ENCODE measurements around the gene RAB15.

Gene RAB15

DNA sequence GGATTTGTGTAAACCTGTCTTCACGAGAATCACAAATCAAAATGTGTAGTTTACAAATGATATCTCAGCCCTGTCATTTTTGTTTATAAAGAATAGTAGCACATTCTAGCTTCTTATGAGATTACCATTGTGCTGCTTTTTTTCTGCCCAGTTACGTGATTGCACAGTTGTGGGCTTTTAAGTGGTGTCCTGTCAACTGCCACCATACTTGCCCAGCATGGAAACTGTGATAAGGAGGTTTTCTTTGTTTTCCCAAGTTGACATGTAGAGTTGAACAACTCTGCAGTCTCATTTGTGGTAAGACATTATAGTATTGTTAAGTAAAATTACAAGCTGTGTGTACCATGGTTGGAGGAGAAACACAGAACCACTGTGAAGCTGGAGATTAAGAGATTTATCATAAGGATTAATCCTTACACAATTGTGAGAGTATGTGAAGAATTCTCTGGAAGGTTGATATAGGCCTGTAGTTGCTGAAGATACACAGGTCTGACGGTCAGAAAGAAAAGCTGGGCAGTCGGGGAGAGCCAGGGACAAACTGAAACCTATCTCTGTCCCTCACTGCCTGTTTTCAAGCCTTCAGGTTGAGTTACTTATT lies 45.6 kb downstream of the RAB15 start:
- Histone ChIP-seq H3K36me3 (peaks cover 31% of the 10 kb centered on the region), H3K27ac (no peak overlapping the region), H3K4me3 (ENCODE audit: low read depth, low read length) (no peak overlapping the region), H3K27me3 (ENCODE audit: insufficient read depth, low read depth, severe bottlenecking) (no peaks in the 10 kb centered on the region), H3K9me3 (ENCODE audit: severe bottlenecking) (no peaks in the 10 kb centered on the region)
- TF ChIP-seq, protein P1, sequence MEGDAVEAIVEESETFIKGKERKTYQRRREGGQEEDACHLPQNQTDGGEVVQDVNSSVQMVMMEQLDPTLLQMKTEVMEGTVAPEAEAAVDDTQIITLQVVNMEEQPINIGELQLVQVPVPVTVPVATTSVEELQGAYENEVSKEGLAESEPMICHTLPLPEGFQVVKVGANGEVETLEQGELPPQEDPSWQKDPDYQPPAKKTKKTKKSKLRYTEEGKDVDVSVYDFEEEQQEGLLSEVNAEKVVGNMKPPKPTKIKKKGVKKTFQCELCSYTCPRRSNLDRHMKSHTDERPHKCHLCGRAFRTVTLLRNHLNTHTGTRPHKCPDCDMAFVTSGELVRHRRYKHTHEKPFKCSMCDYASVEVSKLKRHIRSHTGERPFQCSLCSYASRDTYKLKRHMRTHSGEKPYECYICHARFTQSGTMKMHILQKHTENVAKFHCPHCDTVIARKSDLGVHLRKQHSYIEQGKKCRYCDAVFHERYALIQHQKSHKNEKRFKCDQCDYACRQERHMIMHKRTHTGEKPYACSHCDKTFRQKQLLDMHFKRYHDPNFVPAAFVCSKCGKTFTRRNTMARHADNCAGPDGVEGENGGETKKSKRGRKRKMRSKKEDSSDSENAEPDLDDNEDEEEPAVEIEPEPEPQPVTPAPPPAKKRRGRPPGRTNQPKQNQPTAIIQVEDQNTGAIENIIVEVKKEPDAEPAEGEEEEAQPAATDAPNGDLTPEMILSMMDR (IDR thresholded peaks at IDR 0.05; ENCODE audit: low read depth, low read length): no peak
- DNase-seq: no peak

DNA sequence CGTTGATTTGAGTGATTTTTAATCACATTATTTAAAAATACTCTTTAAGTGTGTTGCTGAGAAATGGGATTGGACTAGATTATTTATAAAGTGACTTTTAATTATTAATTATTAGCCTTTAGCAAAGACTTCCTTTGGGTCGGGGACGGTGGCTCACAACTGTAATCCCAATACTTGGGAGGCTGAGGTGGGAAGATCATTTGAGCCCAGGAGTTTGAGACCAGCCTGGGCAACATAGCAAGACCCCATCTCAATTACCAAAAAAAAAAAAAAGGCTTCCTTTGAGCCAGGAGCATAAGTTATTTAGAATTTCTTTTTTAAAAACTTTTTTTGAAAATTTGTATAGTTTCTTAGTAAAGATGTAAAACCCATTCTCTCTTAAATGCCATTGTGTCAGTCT lies 49.1 kb downstream of the RAB15 start:
- DNase-seq: no peak
- Histone ChIP-seq H3K27me3 (ENCODE audit: insufficient read depth, low read depth, severe bottlenecking) (no peaks in the 10 kb centered on the region), H3K4me3 (ENCODE audit: low read depth, low read length) (no peak overlapping the region), H3K27ac (no peak overlapping the region), H3K9me3 (ENCODE audit: severe bottlenecking) (no peaks in the 10 kb centered on the region), H3K36me3 (peaks cover 22% of the 10 kb centered on the region)
- TF ChIP-seq, protein P1 (IDR thresholded peaks at IDR 0.05; ENCODE audit: low read depth, low read length): no peak

DNA sequence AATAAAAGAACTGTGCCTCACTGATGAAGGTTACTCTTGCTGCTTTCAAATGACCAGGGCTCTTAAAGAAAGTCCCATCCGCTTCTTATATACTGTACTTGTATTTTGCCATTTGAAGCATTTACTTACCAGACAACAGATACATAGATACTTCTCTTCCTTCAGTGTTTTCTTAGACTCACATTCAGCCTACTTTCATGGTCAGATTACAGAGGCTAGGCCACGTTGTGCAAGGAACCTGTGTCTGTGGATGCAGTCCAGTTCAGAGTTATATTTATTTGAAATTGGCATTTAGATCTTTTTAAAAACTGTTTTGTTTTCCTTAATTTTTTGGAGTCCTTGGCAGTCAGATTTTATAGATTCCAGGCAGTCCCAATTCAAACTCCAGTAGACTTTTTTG lies 51.7 kb downstream of the RAB15 start:
- Histone ChIP-seq H3K27me3 (ENCODE audit: insufficient read depth, low read depth, severe bottlenecking) (no peaks in the 10 kb centered on the region), H3K9me3 (ENCODE audit: severe bottlenecking) (no peaks in the 10 kb centered on the region), H3K4me3 (ENCODE audit: low read depth, low read length) (no peak overlapping the region), H3K36me3 (peaks cover 9% of the 10 kb centered on the region), H3K27ac (no peak overlapping the region)
- no peak for DNase-seq
- TF ChIP-seq, protein P1 (IDR thresholded peaks at IDR 0.05; ENCODE audit: low read depth, low read length): no peak

DNA sequence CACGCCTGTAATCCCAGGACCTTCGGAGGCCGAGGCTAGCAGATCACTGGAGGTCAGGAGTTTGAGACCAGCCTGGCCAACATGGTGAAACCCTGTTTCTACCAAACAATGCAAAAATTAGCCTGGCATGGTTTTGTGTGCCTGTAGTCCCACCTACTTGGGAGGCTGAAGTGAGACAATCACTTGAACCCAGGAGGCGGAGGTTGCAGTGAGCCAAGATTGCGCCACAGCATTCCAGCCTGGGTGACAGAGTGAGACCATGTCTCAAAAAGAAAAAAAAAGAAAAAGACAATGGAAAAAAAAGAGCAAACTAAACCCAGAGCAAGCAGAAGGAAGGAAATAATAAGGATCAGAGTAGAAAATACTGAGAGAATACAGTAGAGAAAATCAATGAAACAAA lies 52.5 kb downstream of the RAB15 start:
- Histone ChIP-seq H3K36me3 (peaks cover 3% of the 10 kb centered on the region), H3K27ac (no peak overlapping the region), H3K27me3 (ENCODE audit: insufficient read depth, low read depth, severe bottlenecking) (no peaks in the 10 kb centered on the region), H3K9me3 (ENCODE audit: severe bottlenecking) (no peaks in the 10 kb centered on the region), H3K4me3 (ENCODE audit: low read depth, low read length) (no peak overlapping the region)
- DNase-seq: no peak
- TF ChIP-seq, protein P1 (IDR thresholded peaks at IDR 0.05; ENCODE audit: low read depth, low read length): no peak

DNA sequence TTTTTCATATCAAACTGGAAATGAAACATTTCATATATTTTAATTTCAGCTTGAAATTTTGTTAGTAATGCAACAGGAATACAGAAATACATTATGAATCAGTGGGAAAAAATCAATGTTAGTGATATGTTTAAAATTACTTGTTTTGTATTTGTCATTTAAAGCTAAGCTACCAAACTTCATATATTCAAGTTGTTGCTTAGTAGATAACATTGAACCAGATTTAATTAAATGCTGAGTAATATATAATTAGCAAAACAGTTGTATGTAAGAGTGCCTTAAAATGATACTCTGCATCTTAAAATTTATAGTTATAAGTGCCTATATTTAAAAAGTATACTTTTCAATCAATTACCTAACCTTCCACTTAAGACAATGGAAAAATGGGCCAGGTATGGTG lies 52.9 kb downstream of the RAB15 start:
- TF ChIP-seq, protein P1 (IDR thresholded peaks at IDR 0.05; ENCODE audit: low read depth, low read length): no peak
- no peaks in the 10 kb centered on the region for H3K9me3 ChIP-seq (ENCODE audit: severe bottlenecking)
- H3K36me3 ChIP-seq: peaks cover 2% of the 10 kb centered on the region; the same call in 1 of the 2 replicates

DNA sequence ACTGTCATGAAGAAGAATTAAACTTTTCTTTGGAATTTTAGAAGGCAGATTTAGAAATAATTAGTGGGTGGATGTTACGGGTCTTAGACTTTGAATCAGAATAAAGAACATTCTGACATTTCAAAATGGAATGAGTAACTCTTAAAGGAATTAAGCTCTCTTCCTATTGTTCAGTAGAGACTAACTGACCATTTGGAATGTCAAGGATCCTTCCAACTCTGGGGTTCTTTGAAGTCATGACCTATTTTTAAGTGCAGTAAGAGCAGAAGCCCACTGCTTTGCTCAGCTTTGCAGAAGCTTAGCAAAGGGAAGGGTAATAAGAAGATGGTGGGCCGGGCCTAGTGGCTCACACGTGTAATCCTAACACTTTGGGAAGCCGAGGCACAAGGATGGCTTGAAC lies 53.9 kb downstream of the RAB15 start:
- Histone ChIP-seq H3K27me3 (ENCODE audit: insufficient read depth, low read depth, severe bottlenecking) (no peaks in the 10 kb centered on the region), H3K27ac (no peak overlapping the region), H3K4me3 (ENCODE audit: low read depth, low read length) (no peak overlapping the region), H3K9me3 (ENCODE audit: severe bottlenecking) (no peaks in the 10 kb centered on the region), H3K36me3 (no peaks in the 10 kb centered on the region; the same call in 1 of the 2 replicates)
- TF ChIP-seq, protein P1 (IDR thresholded peaks at IDR 0.05; ENCODE audit: low read depth, low read length): no peak
- DNase-seq: no peak

More for the DNA sequence above, 52.9 kb downstream of the RAB15 start:
- no peak for DNase-seq
- Histone ChIP-seq H3K4me3 (ENCODE audit: low read depth, low read length) (no peak overlapping the region), H3K27me3 (ENCODE audit: insufficient read depth, low read depth, severe bottlenecking) (no peaks in the 10 kb centered on the region), H3K27ac (no peak overlapping the region)

Data from WERI-Rb-1 (cell line).